GM23248 (cell line): Measurements from ENCODE around the gene PTPRK.

Experiments
- EZH2 ChIP-seq: fragments of 200-600 bp; sonication (generic); IDR thresholded peaks from 2 replicates; pipeline ENCODE4 v1.6.1; 2018; ENCODE audit warnings: antibody characterized with exemption, mild to moderate bottlenecking; ENCODE audit not compliant: insufficient read depth, poor library complexity, severe bottlenecking
- EZH2phosphoT487 ChIP-seq: fragments of 200-600 bp; sonication (generic); IDR thresholded peaks from 2 replicates; pipeline ENCODE4 v1.6.1; 2018; ENCODE audit warnings: antibody characterized with exemption, moderate library complexity, mild to moderate bottlenecking, low read depth; ENCODE audit not compliant: insufficient read depth

- TF ChIP-seq EZH2 = no peak
- no peak for TF ChIP-seq EZH2phosphoT487
These were observed 239.4 kb downstream of the PTPRK start for GRCh38 chr6:128280960-128281359.
